GM18909 (cell line): ENCODE results near the gene RPS25.
"Not testable (repeated sequence)": the region's sequence is repeated elsewhere in the genome, so short reads cannot be mapped to it uniquely, and the experiment has no call there.

Experiments
- ATAC-seq: cut with Tn5 transposase; IDR thresholded peaks from one replicate; pipeline ENCODE4 v1.9.1; 2021; ENCODE audit warnings: mild to moderate bottlenecking; ENCODE audit not compliant: unreplicated experiment, poor library complexity

RPS25 gene

DNA sequence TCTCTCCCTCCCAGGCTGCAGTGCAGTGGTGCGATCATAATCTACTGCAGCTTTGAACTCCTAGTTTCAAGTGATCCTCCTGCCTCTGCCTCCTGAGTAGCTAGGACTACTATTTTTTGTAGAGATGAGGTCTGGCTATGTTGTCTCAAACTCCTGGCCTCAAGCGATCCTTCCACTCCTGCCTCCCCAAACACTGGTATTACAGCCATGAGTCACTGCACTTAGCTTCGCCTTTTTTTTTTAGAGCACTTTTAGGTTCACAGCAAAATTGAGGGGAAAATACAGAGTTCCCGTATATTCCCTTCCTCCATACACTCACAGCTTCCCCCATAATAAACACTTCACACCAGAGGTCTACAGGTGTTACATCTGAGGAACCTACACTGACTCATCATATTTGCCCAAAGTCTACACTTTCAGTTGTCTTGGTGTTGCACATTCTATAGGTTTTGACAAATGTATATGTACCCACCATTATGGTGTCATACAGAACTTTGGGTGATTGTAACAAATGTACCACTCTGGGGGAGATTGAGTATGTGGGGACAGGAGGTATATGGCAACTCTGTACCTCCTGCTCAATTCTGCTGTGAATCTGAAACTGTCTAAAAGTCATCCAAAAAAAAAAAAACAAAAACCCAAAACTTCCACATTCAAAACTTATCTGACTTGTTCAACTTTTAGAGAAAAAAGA is 23.8 kb upstream of the RPS25 start:
- no peak for ATAC-seq

DNA sequence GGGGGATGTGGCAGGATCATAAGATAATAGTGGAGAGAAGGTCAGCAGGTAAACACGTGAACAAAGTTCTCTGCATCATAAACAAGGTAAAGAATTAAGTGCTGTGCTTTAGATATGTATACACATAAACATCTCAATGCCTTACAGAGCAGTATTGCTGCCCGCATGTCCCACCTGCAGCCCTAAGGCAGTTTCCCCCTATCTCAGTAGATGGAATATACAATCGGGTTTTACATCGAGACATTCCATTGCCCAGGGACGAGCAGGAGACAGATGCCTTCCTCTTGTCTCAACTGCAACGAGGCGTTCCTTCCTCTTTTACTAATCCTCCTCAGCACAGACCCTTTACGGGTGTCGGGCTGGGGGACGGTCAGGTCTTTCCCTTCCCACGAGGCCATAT is 21.3 kb upstream of the RPS25 start:
- ATAC-seq = not testable (repeated sequence)

GRCh38 chr11:119038884-119039283 is 20.7 kb upstream of the RPS25 start:
- no peak for ATAC-seq

DNA sequence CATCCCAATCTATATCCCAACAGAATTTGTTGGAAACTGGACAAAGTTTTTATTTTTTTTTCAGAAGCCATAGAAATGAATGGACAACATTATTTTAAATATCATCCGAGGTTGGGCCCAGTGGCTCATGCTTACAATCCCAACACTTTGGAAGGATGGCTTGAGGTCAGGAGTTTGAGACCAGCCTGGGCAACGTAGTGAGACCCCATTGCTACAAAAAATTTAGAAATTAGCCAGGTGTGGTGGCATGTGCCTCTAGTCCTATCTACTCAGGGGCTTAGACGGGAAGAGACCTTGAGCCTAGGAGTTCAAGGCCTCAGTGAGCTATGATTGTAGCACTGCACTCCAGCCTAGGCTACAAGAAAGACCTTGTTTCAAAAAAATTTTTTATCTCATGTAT is 16.7 kb upstream of the RPS25 start:
- no peak for ATAC-seq

GRCh38 chr11:119033421-119033820 is 15.3 kb upstream of the RPS25 start:
- not testable (repeated sequence) for ATAC-seq

- ATAC-seq = no peak
These were observed 13.8 kb upstream of the RPS25 start for GRCh38 chr11:119031912-119032280.

GRCh38 chr11:119030329-119031047 is 12.3 kb upstream of the RPS25 start, which contains the start of gene SLC37A4:
TSS of gene SLC37A4 (minus strand) at chr11:119030877.
- ATAC-seq = peak; percentile 87

DNA sequence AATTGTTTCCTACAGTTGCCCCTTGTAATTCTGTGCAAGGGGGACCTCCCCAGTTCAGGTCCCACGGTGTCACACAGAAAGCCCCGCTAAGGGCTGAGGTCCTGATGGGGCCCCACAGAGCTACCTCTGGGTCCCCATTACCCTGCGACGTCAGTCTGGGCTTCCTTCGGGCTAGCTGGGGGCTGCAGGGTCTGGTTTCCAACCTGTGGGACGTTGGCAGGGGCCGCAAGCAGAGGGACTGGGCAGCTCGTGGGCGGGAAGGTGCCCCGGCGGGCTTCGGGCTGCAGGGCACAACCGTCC is 11.8 kb upstream of the RPS25 start:
- peak; percentile 16 for ATAC-seq

DNA sequence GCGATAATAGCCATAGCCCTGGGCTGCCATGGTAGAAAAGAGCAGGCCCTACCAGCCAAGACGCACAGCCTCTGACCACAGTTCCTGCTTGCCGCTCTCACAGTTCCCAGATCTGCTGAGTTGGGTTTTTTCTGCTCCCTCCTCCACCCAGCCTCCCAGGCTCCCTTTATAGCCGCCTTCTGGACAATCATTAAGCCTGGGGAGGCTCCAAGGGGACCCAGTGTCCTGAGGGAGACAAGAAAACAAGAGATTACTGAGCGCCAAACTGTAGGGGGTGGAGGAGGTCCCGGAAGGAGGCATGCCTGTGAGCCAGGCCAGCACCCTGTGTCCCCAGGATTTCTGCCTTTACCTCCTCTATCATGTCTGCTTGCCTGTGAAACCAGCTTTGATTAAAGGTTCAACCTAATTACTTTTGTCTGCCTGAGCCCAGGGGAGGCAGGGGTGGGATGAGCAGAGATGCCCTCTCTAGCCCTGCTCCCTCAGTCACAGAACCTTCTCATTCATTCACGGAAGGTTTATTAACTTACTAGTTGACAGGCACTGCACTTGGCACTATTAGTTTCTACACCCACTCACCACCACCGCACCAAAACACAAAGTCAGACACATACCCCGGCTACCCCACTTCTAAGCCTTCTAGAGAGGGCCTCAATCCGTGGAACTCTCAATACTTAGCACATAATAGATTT is 11.3 kb upstream of the RPS25 start:
- ATAC-seq = no peak

DNA sequence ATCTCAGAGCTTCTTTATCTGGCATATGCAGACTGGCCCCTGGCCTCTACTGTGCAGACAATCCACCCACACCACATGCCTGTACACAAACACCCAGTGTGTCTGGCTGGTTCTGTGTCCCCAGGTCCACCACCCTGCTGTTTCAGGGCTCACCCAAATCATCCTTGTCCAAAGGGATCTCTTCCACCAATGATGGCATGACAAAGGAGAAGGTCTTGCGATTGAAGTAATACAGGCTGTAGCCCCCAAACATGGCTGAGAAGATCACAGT is 10.9 kb upstream of the RPS25 start:
- ATAC-seq = no peak

DNA sequence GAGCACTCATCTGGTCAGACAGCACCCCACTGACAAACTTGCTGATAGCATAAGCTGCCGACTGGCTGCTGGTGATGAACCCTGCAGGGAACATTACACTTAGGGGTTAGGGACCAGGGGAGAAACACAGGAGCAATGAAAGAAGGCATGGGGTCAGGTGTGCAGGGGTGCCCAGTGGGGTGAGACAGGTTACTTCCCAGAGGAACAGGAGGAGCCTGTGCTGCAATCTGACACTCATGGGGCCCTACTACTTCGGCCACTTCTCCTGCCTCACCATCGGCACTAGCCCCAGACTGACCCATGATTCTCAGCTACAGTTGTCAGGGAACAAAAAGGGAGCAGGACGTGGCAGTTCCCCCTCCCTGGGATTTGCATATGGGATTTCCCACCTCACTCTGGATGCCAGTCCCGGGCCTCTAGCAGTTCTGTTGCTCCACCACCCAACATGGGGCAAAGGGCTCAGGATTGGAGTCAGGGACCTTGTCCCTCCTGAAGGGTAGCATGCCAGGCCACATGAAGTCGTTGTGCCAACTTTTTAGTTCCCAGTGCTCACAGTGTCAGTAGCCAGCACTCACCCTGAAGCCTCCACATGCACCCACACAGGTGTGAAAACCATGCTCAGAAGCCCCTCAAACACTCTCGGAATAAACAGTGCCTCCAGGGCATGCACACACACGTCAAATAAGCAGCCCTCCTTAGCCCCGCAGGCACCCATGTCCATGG is 10.4 kb upstream of the RPS25 start:
- ATAC-seq = no peak

DNA sequence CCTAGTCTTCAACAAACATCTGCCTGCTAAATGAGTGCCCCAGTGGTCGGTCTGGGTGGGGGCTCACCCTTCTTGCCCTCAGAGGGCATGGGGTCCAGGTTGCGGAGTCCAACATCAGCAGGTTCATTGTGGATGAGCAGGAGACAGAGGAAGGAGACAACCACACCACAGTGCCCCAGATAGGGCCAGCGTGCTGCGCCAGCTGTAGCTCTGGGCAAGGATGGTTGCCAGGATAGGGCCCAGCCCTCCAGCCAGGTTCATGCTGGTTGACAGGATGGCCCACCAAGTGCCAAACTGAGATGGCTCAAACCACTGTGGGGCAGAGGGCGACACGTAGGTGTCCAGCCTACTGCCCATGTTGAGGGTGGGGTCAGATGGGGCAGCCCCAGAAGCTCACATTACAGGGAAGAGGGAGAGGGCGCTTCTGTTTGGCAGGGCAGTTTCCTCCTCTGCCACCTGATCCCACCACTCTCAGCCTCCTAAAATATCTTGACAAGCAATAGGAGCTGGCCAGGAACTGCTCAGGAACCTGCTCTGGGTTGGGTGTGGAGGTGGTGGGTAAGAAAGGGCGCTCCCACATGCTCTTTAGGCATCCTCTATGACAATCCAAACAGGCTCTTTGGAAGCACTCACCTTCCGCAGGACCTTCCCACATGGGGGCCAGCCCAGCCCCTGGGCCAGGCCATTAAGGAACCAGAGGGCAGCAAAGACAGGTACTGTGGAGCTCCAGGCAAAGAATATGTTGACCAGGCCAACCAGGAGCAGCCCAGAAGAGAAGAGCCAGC is 9.6 kb upstream of the RPS25 start:
- no peak for ATAC-seq

GRCh38 chr11:119026970-119027369 is 8.8 kb upstream of the RPS25 start:
- ATAC-seq = no peak

GRCh38 chr11:119025978-119026766 is 8.0 kb upstream of the RPS25 start:
- no peak for ATAC-seq

DNA sequence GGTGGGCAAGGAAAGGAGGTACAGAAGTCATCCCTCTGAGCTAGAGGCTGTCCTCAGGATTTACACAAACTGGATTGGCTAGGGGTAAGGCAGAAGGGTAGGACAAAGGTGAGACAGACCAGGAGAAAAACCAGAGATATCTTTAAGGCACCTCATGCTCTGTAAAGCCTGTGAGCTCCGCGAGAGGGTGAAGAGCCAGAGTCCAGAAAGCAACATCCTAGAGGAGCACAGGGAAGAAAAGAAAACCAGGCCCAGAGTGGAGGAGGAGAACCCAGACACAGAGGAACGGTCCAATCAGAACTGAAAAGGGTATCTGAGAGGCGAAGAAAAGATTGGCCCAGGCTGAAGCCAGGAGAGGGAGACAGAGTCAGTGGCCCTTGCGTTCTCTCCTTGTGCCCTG is 7.4 kb upstream of the RPS25 start:
- no peak for ATAC-seq

- no peak for ATAC-seq
These were observed 6.9 kb upstream of the RPS25 start for GRCh38 chr11:119025099-119025473.

GRCh38 chr11:119024430-119025098 is 6.4 kb upstream of the RPS25 start:
- ATAC-seq = no peak

DNA sequence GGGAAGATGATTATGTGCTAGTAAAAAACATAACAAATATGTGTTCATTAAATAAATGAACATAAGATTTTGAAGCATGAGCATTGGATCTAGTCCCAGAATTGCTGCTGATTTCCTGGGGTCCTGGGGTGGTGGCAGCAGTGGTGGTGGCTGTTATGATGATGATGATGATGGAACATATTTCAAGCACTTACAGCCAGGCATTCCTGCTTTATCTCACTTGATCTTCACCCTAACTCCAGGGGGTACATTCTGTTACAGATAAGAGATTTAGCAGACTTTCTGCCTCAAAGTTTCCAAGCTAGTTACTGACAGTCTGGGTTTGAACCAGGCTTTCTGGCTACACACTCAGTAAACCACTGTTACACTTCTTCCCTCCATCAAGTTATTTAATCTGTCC is 5.6 kb upstream of the RPS25 start:
- no peak for ATAC-seq

DNA sequence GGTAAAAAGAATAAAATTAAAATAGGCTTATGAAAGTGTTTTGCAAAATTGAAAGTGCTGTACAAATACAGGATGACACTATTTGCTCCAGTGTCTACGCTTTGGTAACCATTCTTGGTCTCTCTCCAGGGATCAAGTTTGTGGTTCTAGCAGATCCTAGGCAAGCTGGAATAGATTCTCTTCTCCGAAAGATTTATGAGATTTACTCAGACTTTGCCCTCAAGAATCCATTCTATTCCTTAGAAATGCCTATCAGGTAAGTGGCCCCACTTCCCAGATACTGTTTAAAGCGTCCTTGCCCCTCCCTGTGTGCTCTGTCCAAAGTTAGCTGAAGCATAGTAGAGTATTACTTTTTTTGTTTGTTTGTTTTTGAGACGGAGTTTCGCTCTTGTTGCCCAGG is 3.5 kb upstream of the RPS25 start:
- ATAC-seq = no peak
